ENCODE results near the gene SELP.

- TF ChIP-seq CTCF (IDR thresholded peaks at IDR 0.05; ENCODE audit: low read depth, low read length) = no peak
- TF ChIP-seq EZH2phosphoT487 (IDR thresholded peaks at IDR 0.05; ENCODE audit: low read depth) = no peak
Observed at GRCh38 chr1:169620565-169620964, 9.4 kb downstream of the SELP start.
